Middle frontal gyrus (tissue), 1 donor: ENCODE results near the gene ME2.
A peak's percentile ranks its signal among the peaks of the same experiment; 100 is the strongest.
"Not testable (repeated sequence)": the region's sequence is repeated elsewhere in the genome, so short reads cannot be mapped to it uniquely, and the experiment has no call there.

Experiments used
- DNase-seq: peaks from one replicate; pipeline ENCODE4 v3.0.0-alpha.2; 2015; ENCODE audit warnings: low spot score; ENCODE audit errors: extremely low spot score

Gene ME2

DNA sequence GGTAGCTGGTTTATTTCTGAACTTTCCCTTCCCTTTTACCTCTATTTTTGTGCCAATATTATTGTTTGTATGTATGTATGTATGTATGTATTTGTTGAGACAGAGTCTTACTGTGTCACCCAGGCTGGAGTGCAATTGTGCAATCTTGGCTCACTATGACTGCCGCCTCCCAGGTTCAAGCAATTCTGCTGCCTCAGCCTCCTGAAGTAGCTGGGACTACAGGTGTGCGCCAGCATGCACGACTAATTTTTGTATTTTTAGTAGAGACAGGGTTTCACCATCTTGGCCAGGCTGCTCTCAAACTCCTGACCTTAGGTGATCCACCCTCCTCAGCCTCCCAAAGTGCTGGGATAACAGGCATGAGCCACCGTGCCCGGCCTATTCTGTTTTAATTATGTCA is 93.5 kb downstream of the ME2 start:
- DNase-seq: not testable (repeated sequence)

DNA sequence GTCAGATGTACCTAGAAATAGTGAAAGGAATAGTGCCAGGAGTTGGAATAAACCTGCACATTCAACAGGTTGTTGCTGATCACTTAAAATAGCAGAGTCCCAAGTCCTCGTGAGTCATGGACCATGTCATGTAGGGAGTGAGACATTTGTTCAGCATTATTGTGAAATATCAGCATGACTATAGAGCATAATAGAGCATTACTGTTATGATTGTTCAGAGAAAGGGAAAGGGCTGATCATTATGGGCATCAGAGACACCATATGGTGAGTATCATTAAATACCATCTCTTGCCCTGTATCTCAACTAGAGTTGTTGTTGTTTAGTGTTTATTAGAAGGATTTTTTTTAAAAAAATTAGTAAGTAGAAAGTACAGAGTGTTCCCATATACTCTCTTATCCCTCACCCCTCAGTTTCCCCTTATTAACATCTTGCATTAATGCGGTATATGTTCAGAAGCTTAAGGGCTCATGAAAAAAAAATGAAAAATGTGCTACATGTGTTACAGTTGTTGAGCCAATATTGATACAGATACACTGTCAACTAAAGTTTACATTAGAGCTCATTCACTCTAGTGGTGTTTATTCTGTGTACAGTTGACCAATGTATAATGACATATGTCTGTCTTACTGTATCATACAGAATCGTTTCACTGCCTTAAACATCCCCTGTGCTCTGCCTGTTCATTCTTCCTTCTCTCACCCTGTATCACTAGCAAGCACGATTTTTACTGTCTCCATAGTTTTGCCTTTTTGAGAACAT is 94.6 kb downstream of the ME2 start:
- no peak for DNase-seq

GRCh38 chr18:50977037-50977760 is 98.3 kb downstream of the ME2 start:
- DNase-seq: no peak

GRCh38 chr18:50981381-50981780 is 102.5 kb downstream of the ME2 start:
- DNase-seq: no peak

DNA sequence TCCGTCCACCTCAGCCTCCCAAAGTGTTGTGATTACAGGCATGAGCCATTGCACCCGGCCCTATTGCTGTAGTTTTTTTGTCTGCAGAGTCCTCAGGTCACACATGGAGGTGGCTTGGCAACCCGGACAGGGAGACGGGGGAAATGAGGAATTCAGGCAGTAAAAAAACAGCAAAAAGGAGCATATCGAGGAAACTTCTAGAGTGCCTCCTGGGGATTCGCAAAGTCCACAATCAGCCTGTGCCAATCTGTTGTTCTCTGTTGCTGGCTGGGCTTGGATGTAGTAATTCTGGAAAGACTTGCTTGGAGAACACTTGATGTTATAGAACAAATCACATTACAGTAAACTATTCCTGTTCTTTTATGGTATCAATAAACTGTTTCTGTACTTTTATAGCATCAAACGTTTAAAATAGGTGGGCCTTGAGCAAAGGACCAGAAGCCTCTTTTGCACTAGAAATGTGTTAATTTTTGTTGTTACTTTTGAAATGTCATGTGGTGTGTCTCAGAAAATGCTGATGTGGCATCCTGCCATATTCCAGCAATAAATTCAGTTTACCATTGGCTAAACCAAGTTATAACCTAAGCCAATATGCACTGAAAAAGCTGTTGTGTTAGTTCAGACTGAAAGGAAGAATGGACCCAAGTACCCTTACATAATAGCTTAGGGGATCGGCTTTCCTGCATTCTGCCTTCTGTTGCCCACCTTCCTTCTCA is 103.3 kb downstream of the ME2 start:
- no peak for DNase-seq

DNA sequence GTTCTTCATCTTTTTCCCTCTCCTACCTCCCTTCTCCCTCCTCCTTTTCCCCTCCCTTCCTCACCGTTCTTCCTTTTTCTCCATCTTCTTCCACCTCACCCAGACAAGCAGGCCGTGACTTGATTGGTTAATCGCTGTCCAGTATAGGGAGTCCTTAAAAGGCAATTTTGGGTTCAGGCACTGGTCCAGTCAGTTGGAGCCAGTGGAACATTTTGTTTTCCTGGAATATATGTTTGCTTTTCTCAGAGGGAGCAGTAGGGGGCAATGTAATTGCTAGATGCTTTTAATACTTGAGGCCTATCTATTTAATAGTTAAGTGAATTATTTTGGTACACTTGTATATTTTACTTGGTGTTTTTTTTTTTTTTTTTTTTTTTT is 103.9 kb downstream of the ME2 start:
- no peak for DNase-seq

DNA sequence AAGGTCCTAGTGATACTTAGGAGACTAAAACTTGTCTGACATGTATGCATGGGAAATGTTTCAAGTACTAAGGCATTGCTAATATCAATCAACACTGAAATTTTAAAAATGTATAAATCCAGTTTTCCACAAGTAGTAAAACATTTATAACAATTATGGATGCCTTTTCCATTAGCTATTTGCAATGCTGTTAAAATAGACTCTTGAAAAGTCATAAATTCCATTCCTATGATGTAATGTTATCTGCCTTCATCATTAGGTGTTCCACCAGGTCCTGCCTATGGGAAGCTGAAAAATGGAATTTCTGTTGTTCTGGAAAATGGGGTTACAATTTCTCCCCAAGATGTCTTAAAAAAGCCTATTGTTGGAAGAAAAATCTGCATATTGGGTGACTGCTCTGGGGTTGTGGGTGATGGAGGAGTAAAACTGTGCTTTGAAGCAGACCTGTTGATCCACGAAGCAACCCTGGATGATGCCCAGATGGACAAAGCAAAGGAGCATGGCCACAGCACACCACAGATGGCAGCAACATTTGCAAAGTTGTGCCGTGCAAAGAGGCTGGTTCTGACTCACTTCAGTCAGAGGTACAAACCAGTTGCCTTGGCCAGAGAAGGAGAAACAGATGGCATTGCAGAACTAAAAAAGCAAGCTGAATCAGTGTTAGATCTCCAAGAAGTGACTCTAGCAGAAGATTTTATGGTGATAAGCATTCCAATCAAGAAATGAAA is 107.6 kb downstream of the ME2 start:
- DNase-seq: peak; percentile 33

DNA sequence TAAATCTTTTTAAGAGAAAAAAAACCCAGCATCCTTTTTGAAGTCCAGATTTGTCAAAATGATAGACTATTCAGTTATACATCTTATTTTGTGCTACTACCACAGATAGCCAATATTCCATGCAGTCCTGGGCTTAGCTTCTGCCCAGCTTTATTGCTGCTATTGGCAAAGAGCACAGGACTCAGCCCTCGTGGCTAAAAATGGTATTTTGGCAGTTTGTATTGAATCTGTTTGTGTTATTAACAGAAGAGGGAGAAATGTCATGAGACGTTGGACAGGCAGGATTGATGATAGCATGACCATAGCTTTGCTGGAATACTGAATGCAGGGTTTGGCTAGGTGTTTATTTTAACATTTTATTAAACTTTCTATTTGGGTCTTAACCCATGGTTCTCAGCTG is 108.3 kb downstream of the ME2 start:
- no peak for DNase-seq

DNA sequence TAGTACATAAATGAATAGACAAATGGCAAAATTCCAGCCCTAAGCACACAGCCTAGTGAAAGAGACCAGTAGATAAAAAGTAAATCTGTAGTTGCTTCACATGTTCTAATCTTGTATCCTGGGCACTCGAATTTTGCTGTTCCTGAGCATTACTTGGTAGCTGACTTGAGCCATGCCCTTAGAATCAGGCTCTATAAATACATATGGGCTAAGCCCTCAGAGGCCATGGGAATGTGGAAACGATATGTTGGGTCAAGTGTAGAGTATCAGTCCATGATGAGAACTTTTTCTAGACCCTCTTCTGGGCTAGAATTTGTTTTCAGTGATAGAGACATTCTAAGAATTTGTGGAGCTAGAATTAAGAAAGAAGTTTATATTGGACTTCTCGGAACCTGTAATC is 110.8 kb downstream of the ME2 start:
- no peak for DNase-seq

DNA sequence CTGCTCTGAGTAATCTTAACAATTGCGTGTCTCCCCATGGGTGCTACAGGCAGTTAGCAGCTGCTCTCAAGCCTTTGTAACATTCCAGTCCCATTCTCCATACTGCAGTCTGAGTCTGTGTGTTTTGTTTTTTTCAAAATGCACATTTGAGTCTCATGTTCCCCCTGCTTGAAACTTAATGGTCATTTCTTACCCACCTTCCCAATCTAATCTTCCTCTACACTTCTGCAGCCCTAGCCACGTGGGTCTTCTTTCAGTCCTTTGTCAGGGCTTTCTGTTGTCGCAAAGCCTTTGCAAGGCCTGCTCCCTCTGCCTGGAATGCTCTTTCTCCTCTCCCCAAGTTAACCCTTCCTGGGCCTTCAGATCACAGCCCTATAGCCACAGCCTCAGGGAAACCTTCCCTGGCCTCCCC is 113.4 kb downstream of the ME2 start:
- no peak for DNase-seq

DNA sequence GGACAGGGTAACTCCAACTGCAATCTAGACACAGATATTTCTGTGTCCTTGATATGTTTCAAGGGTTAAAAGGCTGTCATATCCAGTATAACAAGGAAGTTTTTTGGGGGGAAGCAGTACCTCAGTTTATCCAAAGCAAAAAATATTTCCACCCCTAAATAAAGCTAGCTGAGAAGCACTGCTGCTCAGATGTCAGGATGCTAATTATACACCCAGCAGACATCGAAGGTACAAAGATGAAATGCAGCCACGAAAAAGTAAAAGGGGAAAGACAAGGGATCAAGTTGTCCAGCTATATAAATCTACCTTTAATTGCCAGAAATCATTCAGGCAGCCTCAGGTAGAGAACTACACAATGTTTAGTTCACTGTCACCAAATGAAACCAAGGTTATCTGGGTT is 115.1 kb downstream of the ME2 start:
- DNase-seq: no peak

DNA sequence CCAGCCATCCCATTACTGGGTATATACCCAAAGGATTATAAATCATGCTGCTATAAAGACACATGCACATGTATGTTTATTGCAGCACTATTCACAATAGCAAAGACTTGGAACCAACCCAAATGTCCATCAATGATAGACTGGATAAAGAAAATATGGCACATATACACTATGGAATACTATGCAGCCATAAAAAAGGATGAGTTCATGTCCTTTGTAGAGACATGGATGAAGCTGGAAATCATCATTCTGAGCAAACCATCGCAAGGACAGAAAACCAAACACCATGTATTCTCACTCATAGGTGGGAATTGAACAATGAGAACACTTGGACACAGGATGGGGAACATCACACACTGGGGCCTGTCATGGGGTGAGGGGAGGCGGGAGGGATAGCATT is 124.3 kb downstream of the ME2 start:
- DNase-seq: not testable (repeated sequence)
